NCI-H1930 (cell line): ENCODE measurements around the gene GATA3.

Experiments
- DNase-seq, 2 experiments: peaks; one replicate each; lab custom pipeline; 2025; lab: John Stamatoyannopoulos, UW

GATA3 gene

GRCh38 chr10:8100366-8100765, 45.9 kb downstream of the GATA3 start:
- DNase-seq, result no peak

- DNase-seq, result no peak
Observed at GRCh38 chr10:8102708-8103401, 48.4 kb downstream of the GATA3 start.

- DNase-seq, result no peak
Observed at GRCh38 chr10:8103543-8103942, 49.1 kb downstream of the GATA3 start.

GRCh38 chr10:8104005-8104404, 49.5 kb downstream of the GATA3 start:
- no peak for DNase-seq

GRCh38 chr10:8104721-8105120, 50.2 kb downstream of the GATA3 start:
- no peak for DNase-seq

GRCh38 chr10:8105932-8106331, 51.4 kb downstream of the GATA3 start:
- DNase-seq, result no peak

- DNase-seq, result no peak
Observed at GRCh38 chr10:8112230-8112905, 57.9 kb downstream of the GATA3 start.

- DNase-seq, result no peak
Observed at GRCh38 chr10:8112942-8113442, 58.5 kb downstream of the GATA3 start.

GRCh38 chr10:8113616-8114015, 59.1 kb downstream of the GATA3 start:
- no peak for DNase-seq

- no peak for DNase-seq
Observed at GRCh38 chr10:8114741-8115617, 60.5 kb downstream of the GATA3 start.

- no peak for DNase-seq
Observed at GRCh38 chr10:8115618-8115980, 61.1 kb downstream of the GATA3 start.

- no peak for DNase-seq
Observed at GRCh38 chr10:8116474-8116873, 62.0 kb downstream of the GATA3 start.

GRCh38 chr10:8116926-8117493, 62.5 kb downstream of the GATA3 start:
- no peak for DNase-seq

GRCh38 chr10:8121201-8121890, 66.9 kb downstream of the GATA3 start:
- no peak for DNase-seq

GRCh38 chr10:8122611-8123369, 68.3 kb downstream of the GATA3 start:
- no peak for DNase-seq

- no peak for DNase-seq
Observed at GRCh38 chr10:8124436-8124835, 69.9 kb downstream of the GATA3 start.
